Measurements from ENCODE around the gene AJM1.

DNA sequence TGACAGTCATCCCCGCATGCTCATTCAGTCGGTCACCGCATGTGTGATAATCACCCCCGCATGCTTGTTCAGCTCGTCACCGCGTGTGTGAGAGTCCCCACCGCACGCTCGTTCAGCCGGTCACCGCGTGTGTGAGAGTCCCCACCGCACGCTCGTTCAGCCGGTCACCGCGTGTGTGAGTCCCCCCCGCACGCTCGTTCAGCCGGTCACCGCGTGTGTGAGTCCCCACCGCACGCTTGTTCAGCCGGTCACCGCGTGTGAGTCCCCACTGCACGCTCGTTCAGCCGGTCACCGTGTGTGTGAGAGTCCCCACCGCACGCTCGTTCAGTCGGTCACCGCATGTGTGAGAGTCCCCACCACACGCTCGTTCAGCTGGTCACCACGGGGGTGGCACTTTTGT, 47.6 kb downstream of the AJM1 start:
- TF ChIP-seq, protein P1, sequence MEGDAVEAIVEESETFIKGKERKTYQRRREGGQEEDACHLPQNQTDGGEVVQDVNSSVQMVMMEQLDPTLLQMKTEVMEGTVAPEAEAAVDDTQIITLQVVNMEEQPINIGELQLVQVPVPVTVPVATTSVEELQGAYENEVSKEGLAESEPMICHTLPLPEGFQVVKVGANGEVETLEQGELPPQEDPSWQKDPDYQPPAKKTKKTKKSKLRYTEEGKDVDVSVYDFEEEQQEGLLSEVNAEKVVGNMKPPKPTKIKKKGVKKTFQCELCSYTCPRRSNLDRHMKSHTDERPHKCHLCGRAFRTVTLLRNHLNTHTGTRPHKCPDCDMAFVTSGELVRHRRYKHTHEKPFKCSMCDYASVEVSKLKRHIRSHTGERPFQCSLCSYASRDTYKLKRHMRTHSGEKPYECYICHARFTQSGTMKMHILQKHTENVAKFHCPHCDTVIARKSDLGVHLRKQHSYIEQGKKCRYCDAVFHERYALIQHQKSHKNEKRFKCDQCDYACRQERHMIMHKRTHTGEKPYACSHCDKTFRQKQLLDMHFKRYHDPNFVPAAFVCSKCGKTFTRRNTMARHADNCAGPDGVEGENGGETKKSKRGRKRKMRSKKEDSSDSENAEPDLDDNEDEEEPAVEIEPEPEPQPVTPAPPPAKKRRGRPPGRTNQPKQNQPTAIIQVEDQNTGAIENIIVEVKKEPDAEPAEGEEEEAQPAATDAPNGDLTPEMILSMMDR (IDR thresholded peaks at IDR 0.05): no peak
- no peak for TF ChIP-seq POLR2A (IDR thresholded peaks at IDR 0.05)
- no peak for TF ChIP-seq EP300 (IDR thresholded peaks at IDR 0.05)
